Endothelial cell of umbilical vein (primary cell): ENCODE measurements around the gene UNC5B. TPM values are rescaled to one million over a fixed set of nuclear protein-coding genes. Genes with fewer than 3 reads are reported as not detected.

Source experiments
- BruUV-seq: library from RNA; stranded (reverse); fragments of 400-500 nt; replicated peaks from 2 replicates; lab custom pipeline; 2021; lab: Mats Ljungman, UMichigan
- CTCF ChIA-PET: fragments of 300-600, 350-600 bp; sonication (Branson Sonifier 250); formaldehyde crosslinking; loops from one replicate; lab custom pipeline; 2021; ENCODE audit warnings: antibody characterized with exemption, inconsistent platforms; lab: Charles Lee
- POLR2A ChIA-PET: fragments of 300-600, 350-600 bp; sonication (Branson Sonifier 250); formaldehyde crosslinking; loops from one replicate; lab custom pipeline; 2021; ENCODE audit warnings: antibody characterized with exemption, inconsistent platforms; lab: Charles Lee
- DNase-seq: peaks from one replicate; pipeline ENCODE4 v3.0.0-alpha.2; 2011; ENCODE audit warnings: low read depth, low spot score
- FAIRE-seq: peaks from 2 replicates; lab custom pipeline; 2011; peaks lifted over from hg19 to GRCh38; lab: Jason Lieb, UNC
- H2AFZ ChIP-seq: 2 replicates; pipeline ENCODE4 v1.6.0; 2012; ENCODE audit warnings: low read depth, low read length, control low read depth, inconsistent platforms
- H3K27ac ChIP-seq: 2 replicates; pipeline ENCODE4 v1.5.1; 2011; ENCODE audit warnings: low read depth, mild to moderate bottlenecking, control low read depth, low read length, moderate library complexity; ENCODE audit not compliant: insufficient read depth
- H3K27me3 ChIP-seq, 2 experiments: 2 replicates each; pipeline versions ENCODE4 v1.6.0 to v1.6.1; 2011; ENCODE audit warnings: low read length in 2 of 2, mixed read lengths in 1 of 2; ENCODE audit not compliant: control insufficient read depth in 2 of 2, insufficient read depth in 2 of 2
- H3K36me3 ChIP-seq, 2 experiments: 2 replicates in 1 of 2; 3 replicates in 1 of 2; pipeline ENCODE4 v1.5.1; 2011; ENCODE audit warnings: low read length in 2 of 2, mild to moderate bottlenecking in 1 of 2, moderate library complexity in 1 of 2; ENCODE audit not compliant: control insufficient read depth in 2 of 2, insufficient read depth in 2 of 2; ENCODE audit errors: extremely low read depth in 1 of 2
- H3K4me1 ChIP-seq: 3 replicates; pipeline ENCODE4 v1.5.1; 2011; ENCODE audit warnings: mild to moderate bottlenecking, low read length; ENCODE audit not compliant: control insufficient read depth, insufficient read depth; ENCODE audit errors: extremely low read depth
- H3K4me2 ChIP-seq: 2 replicates; pipeline ENCODE4 v1.6.1; 2011; ENCODE audit warnings: low read length, control low read depth, mixed read lengths; ENCODE audit not compliant: insufficient read depth
- H3K4me3 ChIP-seq, 3 experiments: fragments of 200-600 bp in 1 of 3; sonication (generic), shearing (Covaris generic) in 1 of 3; replicated peaks in 1 of 3; 2 replicates each; pipeline ENCODE4 v1.5.1; 2011 to 2016; ENCODE audit warnings: control low read depth in 3 of 3, low read length in 3 of 3, mild to moderate bottlenecking in 2 of 3, inconsistent platforms in 1 of 3, low read depth in 1 of 3, moderate library complexity in 1 of 3; ENCODE audit not compliant: insufficient read depth in 1 of 3
- H3K79me2 ChIP-seq: 2 replicates; pipeline ENCODE4 v1.6.0; 2012; ENCODE audit warnings: low read length, inconsistent platforms; ENCODE audit not compliant: control insufficient read depth, insufficient read depth
- H3K9ac ChIP-seq: replicated peaks from 2 replicates; pipeline ENCODE3; 2011; ENCODE audit warnings: low read length, control low read depth; ENCODE audit not compliant: insufficient read depth; ENCODE audit errors: extremely low read depth
- H3K9me1 ChIP-seq: replicated peaks from 3 replicates; pipeline ENCODE4 v1.6.0; 2011; ENCODE audit warnings: mild to moderate bottlenecking, low read length; ENCODE audit not compliant: control insufficient read depth, insufficient read depth; ENCODE audit errors: extremely low read depth
- H3K9me3 ChIP-seq: replicated peaks from 2 replicates; pipeline ENCODE4 v1.5.1; 2012; ENCODE audit warnings: low read length, inconsistent platforms; ENCODE audit not compliant: control insufficient read depth, insufficient read depth
- H4K20me1 ChIP-seq: replicated peaks from 2 replicates; pipeline ENCODE3; 2011; ENCODE audit warnings: mild to moderate bottlenecking, low read length; ENCODE audit not compliant: control insufficient read depth, insufficient read depth; ENCODE audit errors: extremely low read depth
- EZH2 ChIP-seq: IDR thresholded peaks from 2 replicates; pipeline ENCODE4 v1.6.1; 2012; ENCODE audit warnings: borderline replicate concordance, low read depth, mild to moderate bottlenecking, moderate library complexity, low read length, inconsistent platforms; ENCODE audit not compliant: severe bottlenecking
- FOS ChIP-seq: IDR thresholded peaks from 2 replicates; pipeline ENCODE4 v1.6.1; 2011; ENCODE audit warnings: mild to moderate bottlenecking, low read length, moderate library complexity, borderline replicate concordance; ENCODE audit not compliant: insufficient read depth
- GATA2 ChIP-seq: IDR thresholded peaks from 2 replicates; pipeline ENCODE4 v1.7.0; 2011; ENCODE audit warnings: low read depth, mild to moderate bottlenecking, moderate library complexity, mixed read lengths, low read length; ENCODE audit not compliant: insufficient read length, insufficient read depth
- JUN ChIP-seq: IDR thresholded peaks from 2 replicates; pipeline ENCODE4 v1.6.1; 2011; ENCODE audit warnings: borderline replicate concordance, low read depth; ENCODE audit not compliant: insufficient read length, insufficient read depth
- MYC ChIP-seq: IDR thresholded peaks from one replicate; pipeline ENCODE4 v1.6.1; 2011; ENCODE audit warnings: mild to moderate bottlenecking, low read depth, low read length
- POLR2A ChIP-seq: IDR thresholded peaks from 2 replicates; pipeline ENCODE4 v1.6.1; 2012; ENCODE audit warnings: low read depth, mild to moderate bottlenecking, control low read depth, low read length
- POLR2AphosphoS5 ChIP-seq: IDR thresholded peaks from 2 replicates; pipeline ENCODE4 v1.6.1; 2012; ENCODE audit warnings: low read depth, mild to moderate bottlenecking, control low read depth, low read length, moderate library complexity; ENCODE audit not compliant: insufficient read depth
- dilution Hi-C: fragments of 300-500 bp; cut with MboI; formaldehyde crosslinking; loops from one replicate; pipeline ENCODE4 v1.15.0; 2019; ENCODE audit warnings: low sequenced_read_pairs; ENCODE audit not compliant: extremely low pct_ligation_motif_present
- intact Hi-C: fragments of 100-400 bp; cut with micrococcal nuclease; formaldehyde crosslinking; loops from one replicate; pipeline ENCODE4 v1.10.0; 2022
- polyA plus RNA-seq, 4 experiments: library from polyadenylated mRNA; depleted of rRNA in 3 of 4; stranded (reverse) in 3 of 4; unstranded in 1 of 4; fragments of >200 nt; gene quantifications; 2 replicates each; pipeline versions ENCODE4 v1.2.1 to v1.2.3, GENCODE V29; 2011 to 2012; ENCODE audit warnings: missing spikeins in 1 of 4
- total RNA-seq: library from RNA; stranded (reverse); gene quantifications from 2 replicates; pipeline ENCODE4 v1.2.3, GENCODE V29; 2021
- TF ChIP-seq, protein P1 (sequence below): IDR thresholded peaks from 2 replicates; pipeline ENCODE4 v1.6.1; 2011; ENCODE audit not compliant: insufficient read depth, insufficient read length

Gene UNC5B
- total and polyA plus RNA-seq, 2 donors (not counting 3 experiments of a cell fraction or from before 2014, with no cell fraction given) = 0.39 to 2.5 TPM

- H3K9me3 ChIP-seq = no peaks in the 10 kb centered on the region
- H3K4me1 ChIP-seq = peaks cover 20% of the 10 kb centered on the region
- H3K9me1 ChIP-seq = no peaks in the 10 kb centered on the region
- H3K4me2 ChIP-seq = no peak overlapping the region
- CTCF ChIA-PET = interaction anchor here (0.7 to 3.0 kb wide), 10 partner anchors 10 to 343 kb away, joined by 3 to 21 read pairs (median 7); no protein-coding TSS in a partner anchor
- no peaks in the 10 kb centered on the region for H4K20me1 ChIP-seq
- no TSS peak for BruUV-seq
- dilution Hi-C loops = no loop called here
- no peaks in the 10 kb centered on the region for H3K36me3 ChIP-seq
- H3K27me3 ChIP-seq = peaks cover 0 to 11% of the 10 kb centered on the region in 2 experiments
- POLR2A ChIA-PET = no interaction called here
- no peak overlapping the region for H2AFZ ChIP-seq
- FAIRE-seq (no peak), DNase-seq (no peak)
- H3K4me3 ChIP-seq = no peak overlapping the region
- no peak for TF ChIP-seq MYC
- TF ChIP-seq, protein P1, sequence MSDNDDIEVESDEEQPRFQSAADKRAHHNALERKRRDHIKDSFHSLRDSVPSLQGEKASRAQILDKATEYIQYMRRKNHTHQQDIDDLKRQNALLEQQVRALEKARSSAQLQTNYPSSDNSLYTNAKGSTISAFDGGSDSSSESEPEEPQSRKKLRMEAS = no peak
- TF ChIP-seq EZH2 = no peak
- no peak for TF ChIP-seq GATA2
- no peak for TF ChIP-seq FOS
- no peak for TF ChIP-seq POLR2A
- TF ChIP-seq JUN = no peak
- no peak for TF ChIP-seq POLR2AphosphoS5
- intact Hi-C loops = loop anchor here (2.0 kb wide), 2 partner anchors 25 to 33 kb away; partner anchors contain the start of gene UNC5B
- no peaks in the 10 kb centered on the region for H3K79me2 ChIP-seq
- H3K27ac ChIP-seq = no peak overlapping the region
- no peak overlapping the region for H3K9ac ChIP-seq
These were observed 33.3 kb downstream of the UNC5B start for GRCh38 chr10:71245420-71246325.
